C4-2B (cell line): ENCODE measurements around the gene MEIS1.

Source experiments
- CTCF ChIP-seq: fragments of 450-650 bp; conservative IDR thresholded peaks from 2 replicates; pipeline ENCODE4 v1.5.1; 2017; ENCODE audit warnings: mild to moderate bottlenecking
- ZFX ChIP-seq: fragments of 450-650 bp; IDR thresholded peaks from 2 replicates; pipeline ENCODE4 v1.6.1; 2017

GRCh38 chr2:66509326-66509811 lies 74.4 kb downstream of the MEIS1 start:
- no peak for TF ChIP-seq CTCF
- no peak for TF ChIP-seq ZFX
